Chondrocyte (in vitro differentiated cells): Measurements from ENCODE around the gene CIROP. TPM values are rescaled to one million over a fixed set of nuclear protein-coding genes. Genes with fewer than 3 reads are reported as not detected.
A peak's percentile ranks its signal among the peaks of the same experiment; 100 is the strongest.

Experiments
- DNase-seq: peaks from one replicate; pipeline ENCODE4 v3.0.0; 2021; ENCODE audit warnings: mixed read lengths, low spot score
- H3K27ac Mint-ChIP-seq: one replicate; pipeline ENCODE4 v1.8.0; 2021; ENCODE audit warnings: mild to moderate bottlenecking, moderate library complexity, mixed read lengths; ENCODE audit not compliant: unreplicated experiment
- H3K27me3 Mint-ChIP-seq: 2 replicates; pipeline ENCODE4 v1.8.0; 2021; ENCODE audit warnings: low read depth, mixed read lengths
- H3K36me3 Mint-ChIP-seq: 2 replicates; pipeline ENCODE4 v1.8.0; 2021; ENCODE audit warnings: low read depth, mixed read lengths
- H3K4me1 Mint-ChIP-seq: 2 replicates; pipeline ENCODE4 v1.8.0; 2021; ENCODE audit warnings: low read depth, mild to moderate bottlenecking, mixed read lengths
- H3K4me3 Mint-ChIP-seq: one replicate; pipeline ENCODE4 v1.8.0; 2021; ENCODE audit warnings: mild to moderate bottlenecking, moderate library complexity, mixed read lengths; ENCODE audit not compliant: unreplicated experiment
- H3K9me3 Mint-ChIP-seq: 2 replicates; pipeline ENCODE4 v1.8.0; 2021; ENCODE audit warnings: low read depth, mixed read lengths
- CTCF ChIP-seq: fragments of 200-600 bp; sonication (generic); IDR thresholded peaks from 2 replicates; pipeline ENCODE4 v1.5.0; 2021; ENCODE audit warnings: antibody characterized with exemption, mild to moderate bottlenecking, moderate library complexity
- total RNA-seq: library from RNA; stranded (reverse); gene quantifications from 3 replicates; pipeline ENCODE4 v1.2.1, GENCODE V29; 2021

CIROP gene
- total RNA-seq, 1 donor from 2014 or later, result not detected

GRCh38 chr14:23054000-23054811, 50.6 kb downstream of the CIROP start:
- H3K9me3 Mint-ChIP-seq, result no peaks in the 10 kb centered on the region
- peaks cover 21% of the 10 kb centered on the region for H3K4me1 Mint-ChIP-seq
- peaks cover 3% of the 10 kb centered on the region for H3K36me3 Mint-ChIP-seq
- no peaks in the 10 kb centered on the region for H3K27me3 Mint-ChIP-seq
- no peak overlapping the region for H3K4me3 Mint-ChIP-seq
- H3K27ac Mint-ChIP-seq, result no peak overlapping the region
- no peak for DNase-seq
- TF ChIP-seq CTCF, result peak; percentile 61

GRCh38 chr14:23053426-23053825, 51.4 kb downstream of the CIROP start:
- Mint-ChIP-seq H3K9me3 (no peaks in the 10 kb centered on the region), H3K36me3 (no peaks in the 10 kb centered on the region), H3K27ac (no peak overlapping the region), H3K4me1 (peaks cover 20% of the 10 kb centered on the region), H3K4me3 (no peak overlapping the region), H3K27me3 (no peaks in the 10 kb centered on the region)
- no peak for DNase-seq
- TF ChIP-seq CTCF, result no peak

- no peak for TF ChIP-seq CTCF
- H3K27me3 Mint-ChIP-seq, result no peaks in the 10 kb centered on the region
- H3K4me1 Mint-ChIP-seq, result peaks cover 14% of the 10 kb centered on the region
- no peak for DNase-seq
- H3K9me3 Mint-ChIP-seq, result no peaks in the 10 kb centered on the region
- H3K36me3 Mint-ChIP-seq, result no peaks in the 10 kb centered on the region
- H3K4me3 Mint-ChIP-seq, result no peak overlapping the region
- no peak overlapping the region for H3K27ac Mint-ChIP-seq
These were observed 52.1 kb downstream of the CIROP start for GRCh38 chr14:23052671-23053070.

GRCh38 chr14:23052182-23052623, 52.6 kb downstream of the CIROP start:
- H3K27ac Mint-ChIP-seq, result no peak overlapping the region
- H3K4me3 Mint-ChIP-seq, result no peak overlapping the region
- H3K4me1 Mint-ChIP-seq, result peaks cover 18% of the 10 kb centered on the region
- no peaks in the 10 kb centered on the region for H3K27me3 Mint-ChIP-seq
- no peak for TF ChIP-seq CTCF
- no peak for DNase-seq
- peaks cover 2% of the 10 kb centered on the region for H3K36me3 Mint-ChIP-seq
- no peaks in the 10 kb centered on the region for H3K9me3 Mint-ChIP-seq

- DNase-seq, result no peak
- Mint-ChIP-seq H3K27ac (no peak overlapping the region), H3K27me3 (no peaks in the 10 kb centered on the region), H3K36me3 (peaks cover 2% of the 10 kb centered on the region), H3K4me1 (peaks cover 14% of the 10 kb centered on the region), H3K9me3 (no peaks in the 10 kb centered on the region), H3K4me3 (no peak overlapping the region)
- TF ChIP-seq CTCF, result no peak
These were observed 53.4 kb downstream of the CIROP start for GRCh38 chr14:23051141-23052057.
